ENCODE measurements around the gene FMN1.

- no peak for TF ChIP-seq EZH2 (IDR thresholded peaks at IDR 0.05; ENCODE audit: borderline replicate concordance, control insufficient read depth, low read depth, low read length)
- TF ChIP-seq, protein P1, sequence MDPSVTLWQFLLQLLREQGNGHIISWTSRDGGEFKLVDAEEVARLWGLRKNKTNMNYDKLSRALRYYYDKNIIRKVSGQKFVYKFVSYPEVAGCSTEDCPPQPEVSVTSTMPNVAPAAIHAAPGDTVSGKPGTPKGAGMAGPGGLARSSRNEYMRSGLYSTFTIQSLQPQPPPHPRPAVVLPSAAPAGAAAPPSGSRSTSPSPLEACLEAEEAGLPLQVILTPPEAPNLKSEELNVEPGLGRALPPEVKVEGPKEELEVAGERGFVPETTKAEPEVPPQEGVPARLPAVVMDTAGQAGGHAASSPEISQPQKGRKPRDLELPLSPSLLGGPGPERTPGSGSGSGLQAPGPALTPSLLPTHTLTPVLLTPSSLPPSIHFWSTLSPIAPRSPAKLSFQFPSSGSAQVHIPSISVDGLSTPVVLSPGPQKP (IDR thresholded peaks at IDR 0.05; ENCODE audit: low read depth, low read length): no peak
- TF ChIP-seq, protein P2, sequence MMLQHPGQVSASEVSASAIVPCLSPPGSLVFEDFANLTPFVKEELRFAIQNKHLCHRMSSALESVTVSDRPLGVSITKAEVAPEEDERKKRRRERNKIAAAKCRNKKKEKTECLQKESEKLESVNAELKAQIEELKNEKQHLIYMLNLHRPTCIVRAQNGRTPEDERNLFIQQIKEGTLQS (IDR thresholded peaks at IDR 0.05; ENCODE audit: borderline replicate concordance, extremely low read depth, low read depth, low read length): no peak
- TF ChIP-seq POLR2AphosphoS5 (IDR thresholded peaks at IDR 0.05; ENCODE audit: low read length): no peak
- TF ChIP-seq POLR2A (IDR thresholded peaks at IDR 0.05; ENCODE audit: low read depth, low read length): no peak
- TF ChIP-seq, protein P3, sequence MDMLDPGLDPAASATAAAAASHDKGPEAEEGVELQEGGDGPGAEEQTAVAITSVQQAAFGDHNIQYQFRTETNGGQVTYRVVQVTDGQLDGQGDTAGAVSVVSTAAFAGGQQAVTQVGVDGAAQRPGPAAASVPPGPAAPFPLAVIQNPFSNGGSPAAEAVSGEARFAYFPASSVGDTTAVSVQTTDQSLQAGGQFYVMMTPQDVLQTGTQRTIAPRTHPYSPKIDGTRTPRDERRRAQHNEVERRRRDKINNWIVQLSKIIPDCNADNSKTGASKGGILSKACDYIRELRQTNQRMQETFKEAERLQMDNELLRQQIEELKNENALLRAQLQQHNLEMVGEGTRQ (IDR thresholded peaks at IDR 0.05; ENCODE audit: borderline replicate concordance, low read depth, low read length): no peak
- TF ChIP-seq SIX5 (IDR thresholded peaks at IDR 0.05; ENCODE audit: low read depth, low read length, severe bottlenecking): no peak
These were observed 250.8 kb downstream of the FMN1 start for GRCh38 chr15:32943711-32944110.

Measured in GM12878 (cell line).